GM12864 (cell line): Measurements from ENCODE around the gene PDE8A.

Experiments used
- DNase-seq: peaks from one replicate; pipeline ENCODE4 v3.0.0-alpha.2; 2011; ENCODE audit warnings: low read depth
- H3K4me3 ChIP-seq: 2 replicates; pipeline ENCODE4 v1.5.1; 2011; ENCODE audit warnings: mild to moderate bottlenecking, low read depth, low read length, control low read depth
- TF ChIP-seq, protein P1 (sequence below): IDR thresholded peaks from 2 replicates; pipeline ENCODE4 v1.5.1; 2011; ENCODE audit warnings: low read depth, mild to moderate bottlenecking, moderate library complexity, low read length, control low read depth, inconsistent platforms; ENCODE audit errors: missing control alignments

Gene PDE8A

DNA sequence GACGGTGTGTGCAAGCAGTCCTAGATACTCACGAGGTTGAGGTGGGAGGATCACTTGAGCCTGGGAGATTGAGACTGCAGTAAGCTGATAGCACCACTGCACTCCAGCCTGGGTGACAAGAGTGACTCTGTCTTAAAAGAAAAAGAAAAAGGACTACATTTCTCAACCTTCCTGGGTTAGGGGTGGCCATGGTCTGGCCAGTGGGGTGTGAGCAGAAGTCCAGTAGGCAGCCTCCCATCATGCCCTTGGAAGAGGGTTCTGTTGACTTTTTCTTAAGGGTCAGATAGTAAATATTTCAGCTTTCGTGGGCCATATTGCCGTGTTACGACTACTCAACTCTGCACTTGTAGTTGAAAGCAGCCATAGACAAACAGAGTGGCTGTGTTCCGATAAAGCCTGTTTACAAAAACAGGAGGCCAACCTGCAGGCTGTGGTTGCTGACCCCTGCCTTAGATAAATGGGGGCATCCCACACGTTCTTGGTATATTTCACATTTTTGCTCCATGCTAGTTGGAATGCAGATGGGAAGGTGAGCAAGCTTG lies 31.0 kb upstream of the PDE8A start:
- TF ChIP-seq, protein P1, sequence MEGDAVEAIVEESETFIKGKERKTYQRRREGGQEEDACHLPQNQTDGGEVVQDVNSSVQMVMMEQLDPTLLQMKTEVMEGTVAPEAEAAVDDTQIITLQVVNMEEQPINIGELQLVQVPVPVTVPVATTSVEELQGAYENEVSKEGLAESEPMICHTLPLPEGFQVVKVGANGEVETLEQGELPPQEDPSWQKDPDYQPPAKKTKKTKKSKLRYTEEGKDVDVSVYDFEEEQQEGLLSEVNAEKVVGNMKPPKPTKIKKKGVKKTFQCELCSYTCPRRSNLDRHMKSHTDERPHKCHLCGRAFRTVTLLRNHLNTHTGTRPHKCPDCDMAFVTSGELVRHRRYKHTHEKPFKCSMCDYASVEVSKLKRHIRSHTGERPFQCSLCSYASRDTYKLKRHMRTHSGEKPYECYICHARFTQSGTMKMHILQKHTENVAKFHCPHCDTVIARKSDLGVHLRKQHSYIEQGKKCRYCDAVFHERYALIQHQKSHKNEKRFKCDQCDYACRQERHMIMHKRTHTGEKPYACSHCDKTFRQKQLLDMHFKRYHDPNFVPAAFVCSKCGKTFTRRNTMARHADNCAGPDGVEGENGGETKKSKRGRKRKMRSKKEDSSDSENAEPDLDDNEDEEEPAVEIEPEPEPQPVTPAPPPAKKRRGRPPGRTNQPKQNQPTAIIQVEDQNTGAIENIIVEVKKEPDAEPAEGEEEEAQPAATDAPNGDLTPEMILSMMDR: no peak
- H3K4me3 ChIP-seq: no peak overlapping the region
- DNase-seq: no peak

DNA sequence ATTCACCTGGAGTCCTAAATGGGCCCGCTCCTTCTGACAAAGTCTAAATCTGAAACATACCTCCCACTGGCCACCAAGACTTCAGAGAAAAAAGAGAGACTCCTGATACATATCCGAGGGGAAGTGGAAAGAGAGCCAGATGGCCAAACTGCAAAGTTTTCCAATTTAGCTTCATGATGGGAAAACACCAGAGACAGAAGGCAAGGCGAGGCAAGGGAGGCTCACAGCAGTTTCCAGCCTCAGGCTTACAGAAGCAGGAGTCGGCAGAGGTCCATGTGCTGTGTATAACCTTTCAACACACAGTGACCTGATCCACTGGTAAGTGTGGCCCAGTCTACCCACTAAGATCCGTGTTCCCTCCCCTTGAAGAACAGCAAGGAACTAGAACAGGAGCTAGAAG lies 29.9 kb upstream of the PDE8A start:
- H3K4me3 ChIP-seq: no peak overlapping the region
- TF ChIP-seq, protein P1: no peak
- DNase-seq: no peak

DNA sequence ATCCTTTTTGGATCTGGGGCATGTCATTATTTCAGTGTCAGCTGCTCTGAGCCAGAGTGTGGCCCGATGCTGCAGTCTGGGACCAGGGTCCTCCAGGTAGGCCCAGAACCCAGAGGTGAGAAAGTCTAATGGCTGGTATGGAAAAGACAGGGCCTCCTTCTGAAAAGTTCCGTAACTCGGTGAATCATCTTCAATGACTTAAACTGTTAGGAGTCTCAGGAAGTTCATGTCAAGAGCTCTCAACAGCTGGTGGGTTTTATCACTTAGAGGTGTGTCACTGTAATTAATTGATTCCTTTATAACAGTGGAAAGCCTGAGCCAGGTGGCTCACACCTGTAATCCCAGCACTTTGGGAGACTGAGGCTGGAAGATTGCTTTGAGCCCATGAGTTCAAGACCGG lies 28.5 kb upstream of the PDE8A start:
- TF ChIP-seq, protein P1: no peak
- no peak overlapping the region for H3K4me3 ChIP-seq
- DNase-seq: no peak

DNA sequence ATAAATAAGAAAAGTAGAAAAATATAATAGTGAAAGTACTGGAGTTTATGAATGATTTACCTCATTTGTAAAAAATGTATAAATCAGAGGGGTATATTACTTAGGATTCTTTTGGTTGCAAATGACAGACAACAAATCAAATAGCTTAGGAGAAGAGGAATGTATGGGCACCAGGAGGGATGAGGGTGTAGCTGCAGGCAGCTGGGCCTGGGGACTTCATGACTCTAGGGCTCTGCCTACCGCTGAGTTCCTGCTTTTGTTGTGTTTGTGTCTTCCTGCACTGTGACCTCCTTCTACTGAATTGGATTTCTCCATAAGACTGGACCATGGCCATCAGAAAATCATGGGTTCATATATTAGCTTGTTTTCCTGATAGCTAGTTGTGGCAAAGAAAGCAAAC lies 27.9 kb upstream of the PDE8A start:
- DNase-seq: no peak
- TF ChIP-seq, protein P1: no peak
- no peak overlapping the region for H3K4me3 ChIP-seq

DNA sequence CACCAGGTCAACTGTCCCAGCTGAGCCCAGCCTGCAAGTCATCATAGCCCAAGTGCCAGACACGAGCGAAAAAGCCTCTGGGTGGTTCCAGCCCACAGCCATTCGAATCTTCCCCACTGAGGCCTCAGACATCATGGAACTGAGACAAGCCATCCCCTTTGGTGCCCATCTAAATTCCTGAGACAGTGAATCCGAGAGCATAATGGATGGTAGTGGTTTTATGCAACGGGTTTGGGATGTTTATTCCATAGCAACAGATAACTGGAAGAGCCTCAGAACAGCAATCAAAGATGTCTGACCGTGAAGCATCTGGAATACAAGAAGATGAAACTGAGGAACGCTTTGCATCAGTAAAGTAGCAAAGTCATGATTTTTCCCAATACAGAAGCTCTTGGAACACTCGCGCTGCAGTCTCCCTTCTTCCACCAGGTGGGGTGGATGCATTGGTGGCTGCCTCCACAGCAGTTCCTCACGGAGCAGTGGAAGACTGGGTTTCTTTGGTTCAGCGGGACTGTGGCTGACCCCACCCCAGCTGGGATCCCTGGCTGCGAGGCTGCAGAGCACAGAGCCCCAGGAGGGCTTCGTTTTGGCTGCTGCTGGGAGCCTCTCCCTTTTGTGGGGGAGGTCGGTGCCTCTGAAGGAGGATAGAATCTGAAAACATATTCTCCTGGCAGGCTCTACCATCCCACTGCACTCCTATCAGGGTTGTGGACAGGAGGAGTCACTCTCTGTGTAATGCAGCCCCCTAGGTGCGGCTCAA lies 26.4 kb upstream of the PDE8A start:
- no peak overlapping the region for H3K4me3 ChIP-seq
- DNase-seq: no peak
- TF ChIP-seq, protein P1: peak; percentile 74

DNA sequence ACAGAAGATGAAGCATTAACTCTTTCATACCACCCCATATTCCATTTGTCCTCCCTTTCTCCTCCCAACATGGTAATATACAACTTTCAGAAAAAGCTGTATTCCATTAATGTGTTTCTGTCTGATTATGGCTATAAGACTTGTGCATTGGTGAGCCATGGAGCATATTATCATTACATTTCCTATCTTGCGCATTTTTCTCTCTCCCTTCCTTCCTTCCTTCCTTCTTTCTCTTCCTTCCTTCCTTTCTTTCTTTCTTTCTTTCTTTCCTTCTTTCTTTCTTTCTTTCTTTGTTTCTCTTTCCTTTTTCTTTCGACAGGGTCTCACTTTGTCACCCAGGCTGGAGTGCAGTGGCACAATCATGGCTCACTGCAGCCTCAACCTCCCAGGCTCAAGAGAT lies 25.5 kb upstream of the PDE8A start:
- TF ChIP-seq, protein P1: no peak

DNA sequence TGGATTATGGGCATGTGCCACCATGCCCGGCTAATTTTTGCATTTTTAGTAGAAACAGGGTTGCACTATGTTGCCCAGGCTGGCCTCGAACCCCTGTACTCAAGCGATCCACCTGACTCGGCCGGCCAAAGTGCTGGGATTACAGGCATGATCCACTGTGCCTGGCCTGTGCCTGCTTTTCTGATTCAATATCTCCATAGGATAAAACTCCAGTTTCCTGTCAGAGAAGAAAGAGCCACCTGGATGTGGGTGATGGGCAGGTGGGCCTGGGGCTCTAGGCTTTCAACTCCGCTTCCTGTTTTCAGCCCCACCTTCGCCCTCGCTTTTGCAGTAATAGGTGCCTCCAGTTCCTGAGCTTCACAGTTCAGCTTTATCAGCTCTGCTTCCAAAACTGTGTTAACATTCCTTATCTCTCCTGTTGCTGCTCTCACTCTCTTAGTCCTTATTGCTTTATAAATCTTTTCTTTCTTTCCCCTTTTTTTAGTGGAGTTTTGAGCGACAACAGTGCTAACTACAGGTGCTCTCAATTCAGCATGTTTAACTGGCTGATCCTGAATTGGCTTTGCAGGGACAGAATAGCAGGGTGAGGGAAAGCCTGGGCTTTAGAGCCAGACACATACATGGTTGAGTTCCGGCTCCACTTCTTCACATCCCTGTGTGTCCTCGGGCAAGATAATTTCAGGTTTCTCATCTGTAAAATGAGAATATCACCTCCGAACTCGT lies 21.1 kb upstream of the PDE8A start:
- TF ChIP-seq, protein P1: no peak
- H3K4me3 ChIP-seq: no peak overlapping the region
- DNase-seq: no peak

More for the DNA sequence above, 25.5 kb upstream of the PDE8A start:
- DNase-seq: no peak
- H3K4me3 ChIP-seq: no peak overlapping the region
